HG03354 (cell line): ENCODE results near the gene CD3G.
"Not testable (repeated sequence)": the region's sequence is repeated elsewhere in the genome, so short reads cannot be mapped to it uniquely, and the experiment has no call there.

Experiments
- ATAC-seq: cut with Tn5 transposase; IDR thresholded peaks from one replicate; pipeline ENCODE4 v1.9.1; 2021; ENCODE audit warnings: mild to moderate bottlenecking; ENCODE audit not compliant: unreplicated experiment, poor library complexity, severe bottlenecking

The CD3G gene

DNA sequence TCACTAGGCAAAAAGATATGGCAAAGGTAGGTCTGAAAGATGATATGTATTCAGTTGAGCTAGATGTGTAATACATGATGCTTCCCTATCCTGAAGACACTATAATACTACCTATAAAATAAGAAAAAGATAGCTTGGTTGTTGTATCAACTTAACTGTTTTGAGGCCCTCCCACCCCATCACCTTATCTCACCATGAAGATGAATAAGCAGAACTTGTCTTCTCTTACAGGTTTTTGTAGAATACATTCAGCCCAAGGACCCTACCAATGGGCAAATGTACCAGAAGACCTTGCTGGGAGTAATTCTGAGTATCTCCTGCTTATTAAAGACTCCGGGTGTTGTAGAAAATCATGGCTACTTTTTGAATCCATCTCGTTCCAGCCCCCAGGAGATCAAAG, 29.1 kb downstream of the CD3G start:
- ATAC-seq: no peak

DNA sequence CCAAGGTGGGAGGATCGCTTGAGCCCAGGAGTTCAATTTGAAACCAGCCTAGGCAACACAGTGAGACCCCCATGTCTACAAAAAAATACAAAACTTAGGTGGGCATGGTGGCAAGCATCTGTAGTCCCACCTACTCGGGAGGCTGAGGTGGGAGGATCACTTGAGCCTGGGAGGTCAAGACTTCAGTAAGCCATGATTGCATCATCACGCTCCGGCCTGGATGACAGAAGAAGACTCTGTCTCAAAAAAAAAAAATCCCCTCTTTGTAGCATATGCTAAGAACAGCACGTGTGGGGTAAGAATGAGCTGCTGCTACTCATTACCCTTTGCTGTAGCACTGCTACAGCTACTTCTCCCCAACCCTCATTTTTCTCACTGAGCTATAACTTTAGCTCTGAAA, 29.7 kb downstream of the CD3G start:
- ATAC-seq: no peak

DNA sequence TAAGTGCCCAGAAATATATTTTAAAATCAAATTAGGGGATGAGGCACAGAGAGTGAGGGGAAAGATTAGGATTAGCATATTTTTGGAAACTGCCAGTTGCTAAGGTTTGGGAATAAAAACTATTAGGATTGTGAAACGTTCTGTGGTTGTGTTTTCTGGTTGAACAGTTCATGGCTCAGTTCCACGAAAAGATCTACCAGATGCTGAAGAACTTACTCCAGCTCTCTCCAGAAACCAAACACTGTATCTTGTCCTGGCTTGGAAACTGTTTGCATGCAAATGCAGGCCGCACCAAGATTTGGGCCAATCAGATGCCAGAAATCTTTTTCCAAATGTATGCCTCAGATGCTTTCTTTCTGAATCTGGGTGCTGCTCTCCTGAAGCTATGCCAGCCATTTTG, 30.6 kb downstream of the CD3G start:
- ATAC-seq: no peak

DNA sequence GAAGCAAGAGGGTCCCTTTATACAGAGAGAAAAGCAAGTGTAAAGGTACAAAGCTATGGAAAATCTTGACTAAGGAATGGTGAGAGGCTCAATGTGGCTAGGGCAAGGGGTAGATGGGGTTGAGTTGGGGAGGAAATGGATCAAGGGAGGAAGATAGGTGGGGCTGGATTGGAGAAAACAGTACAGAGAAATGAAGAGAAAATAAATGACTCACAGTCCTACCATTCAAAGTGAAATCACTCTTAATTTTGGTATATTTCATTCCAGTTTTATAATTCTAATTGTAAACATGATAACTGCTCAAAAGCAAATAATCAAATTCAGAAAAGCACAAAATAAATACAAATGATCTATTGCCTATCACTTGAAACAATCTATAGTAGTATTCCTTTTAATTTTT, 31.8 kb downstream of the CD3G start:
- no peak for ATAC-seq

DNA sequence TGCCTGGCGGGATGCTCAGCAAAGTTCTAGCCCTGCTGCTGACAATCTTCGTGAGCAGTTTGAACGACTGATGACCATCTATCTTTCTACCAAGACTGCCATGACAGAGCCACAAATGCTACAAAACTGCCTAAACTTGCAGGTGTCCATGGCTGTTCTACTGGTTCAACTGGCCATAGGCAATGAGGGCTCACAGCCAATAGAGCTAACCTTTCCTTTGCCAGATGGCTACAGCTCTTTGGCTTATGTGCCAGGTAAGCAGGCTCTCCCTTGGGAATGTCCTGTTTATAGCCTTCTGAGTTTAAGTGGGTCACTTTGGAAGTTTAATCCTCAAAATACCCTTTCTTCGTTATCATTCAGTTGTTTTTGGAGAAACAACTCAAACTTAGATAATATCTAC, 35.4 kb downstream of the CD3G start:
- ATAC-seq: no peak

DNA sequence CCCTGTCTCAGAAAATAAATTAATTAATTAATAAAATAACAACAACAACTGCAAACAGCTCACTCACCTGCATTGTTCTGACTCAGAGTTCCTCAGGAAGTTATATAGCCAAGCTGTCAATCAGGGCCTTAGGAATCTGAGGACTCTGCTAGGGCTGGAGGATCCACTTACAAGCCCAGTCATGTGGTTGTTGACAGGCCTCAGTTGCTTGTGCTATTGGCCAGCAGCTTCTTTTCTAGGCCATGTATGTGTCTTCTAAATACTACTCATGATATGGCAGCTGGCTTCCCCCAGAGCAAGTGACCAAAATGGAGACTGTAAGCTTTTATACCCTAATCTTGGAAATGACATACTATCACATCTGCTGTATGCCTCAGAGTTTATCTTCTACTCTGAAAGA, 36.4 kb downstream of the CD3G start:
- ATAC-seq: no peak

DNA sequence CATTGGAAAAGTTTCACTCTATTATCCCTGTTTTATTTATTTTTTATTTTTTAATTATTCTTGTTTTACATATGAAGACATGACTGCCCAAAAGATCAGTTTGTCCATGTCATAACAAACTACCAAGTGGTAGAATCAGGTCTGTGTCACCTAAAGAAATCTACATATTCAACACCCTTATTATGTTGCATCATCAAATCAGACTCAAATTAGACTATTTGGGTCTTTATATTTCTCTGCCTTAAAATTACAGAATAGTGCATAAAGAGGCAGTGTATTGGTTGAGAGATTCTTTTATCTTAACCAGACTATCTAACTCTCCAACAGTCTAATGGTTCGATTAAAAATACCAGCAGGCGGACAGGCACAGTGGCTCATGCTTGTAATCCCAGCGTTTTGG, 38.8 kb downstream of the CD3G start:
- ATAC-seq: no peak

DNA sequence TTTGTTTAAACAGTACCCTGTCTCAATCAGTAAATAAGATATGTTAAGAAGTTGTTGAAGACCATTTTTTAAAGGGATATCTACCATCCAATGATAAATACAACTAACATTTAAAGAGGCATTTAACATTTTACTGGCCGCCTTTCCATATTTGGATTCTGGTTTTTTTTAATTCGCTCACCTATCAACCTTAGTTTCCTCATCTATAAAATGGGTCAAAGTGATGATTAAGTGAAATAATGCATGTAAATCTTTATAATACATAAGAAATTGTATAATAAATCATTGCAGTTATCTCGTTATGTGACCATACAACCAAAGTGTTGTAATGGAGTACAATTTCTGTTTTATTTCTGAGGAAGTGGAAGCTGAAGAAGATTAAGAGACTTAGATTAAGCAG, 39.5 kb downstream of the CD3G start:
- no peak for ATAC-seq

DNA sequence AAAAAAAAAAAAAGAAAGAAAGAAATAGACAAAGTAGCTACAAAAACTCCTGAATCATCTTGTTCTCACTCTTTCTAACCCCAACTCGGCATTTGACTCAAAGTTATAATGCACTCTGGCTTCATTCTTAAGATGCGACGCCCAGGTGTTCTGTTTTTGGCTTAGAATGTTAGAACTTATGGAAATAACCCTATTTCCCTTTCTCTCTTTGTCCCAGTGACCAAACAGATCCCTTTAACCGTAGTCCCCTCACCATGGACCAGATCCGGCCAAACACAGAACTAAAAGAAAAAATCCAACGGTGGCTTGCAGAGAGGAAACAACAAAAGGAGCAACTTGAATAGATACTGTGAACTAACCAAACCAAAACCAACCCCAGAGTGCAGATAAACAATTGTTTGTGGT, 52.0 kb downstream of the CD3G start:
- no peak for ATAC-seq

DNA sequence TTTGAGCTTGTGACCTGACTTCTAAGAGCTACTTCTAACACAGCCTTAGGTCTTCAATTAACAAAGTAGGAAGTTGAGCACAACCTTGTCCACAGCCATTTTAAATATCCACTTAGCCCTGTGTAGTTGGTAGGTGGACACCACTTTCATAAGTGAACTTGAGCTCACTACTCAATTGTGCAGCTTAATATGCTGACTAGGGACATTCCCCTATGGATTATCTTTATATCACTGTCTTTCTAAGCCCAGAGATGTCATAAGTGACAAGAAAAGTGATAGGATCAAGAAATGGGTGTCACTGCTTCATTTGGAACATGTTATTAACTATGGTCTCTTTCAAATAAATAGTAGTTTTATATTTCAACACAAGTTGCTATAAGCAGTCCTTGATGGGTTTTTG, 53.3 kb downstream of the CD3G start:
- no peak for ATAC-seq

DNA sequence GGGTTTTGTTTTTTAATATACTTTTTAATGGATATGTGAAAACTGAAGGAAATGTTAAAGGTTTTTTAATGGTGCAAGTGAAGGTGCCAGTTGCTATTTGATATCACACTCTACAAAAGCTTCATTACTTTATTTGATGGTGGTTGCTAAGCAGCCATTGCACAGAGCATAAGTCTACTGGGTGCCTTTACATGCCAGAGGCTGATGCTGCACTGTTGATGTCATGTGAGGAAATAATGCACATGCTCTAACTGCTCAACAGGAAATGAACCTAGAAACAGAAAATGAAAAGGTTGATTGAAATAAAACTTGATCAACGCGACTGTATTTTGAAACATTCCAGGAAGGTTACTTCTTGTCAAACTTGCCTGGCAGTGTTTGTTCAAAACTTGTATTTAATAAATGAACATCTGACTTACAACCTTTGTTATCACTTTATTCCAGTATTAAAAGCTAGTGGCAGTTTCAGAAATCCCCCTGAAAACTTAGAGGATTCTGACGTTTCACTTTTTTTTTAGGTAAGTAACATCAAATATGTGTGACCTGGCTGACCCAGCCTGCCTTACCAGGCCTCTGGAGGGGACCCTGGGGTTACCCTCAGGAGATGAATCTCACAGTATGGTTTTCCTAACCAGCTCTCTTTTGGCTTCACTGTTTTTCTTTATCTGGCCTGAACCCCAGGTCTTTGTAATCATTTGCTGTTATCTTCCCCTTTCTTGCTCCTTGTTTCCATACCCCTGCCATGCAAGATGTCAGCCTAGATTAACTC, 54.8 kb downstream of the CD3G start:
- ATAC-seq: peak; percentile 57

DNA sequence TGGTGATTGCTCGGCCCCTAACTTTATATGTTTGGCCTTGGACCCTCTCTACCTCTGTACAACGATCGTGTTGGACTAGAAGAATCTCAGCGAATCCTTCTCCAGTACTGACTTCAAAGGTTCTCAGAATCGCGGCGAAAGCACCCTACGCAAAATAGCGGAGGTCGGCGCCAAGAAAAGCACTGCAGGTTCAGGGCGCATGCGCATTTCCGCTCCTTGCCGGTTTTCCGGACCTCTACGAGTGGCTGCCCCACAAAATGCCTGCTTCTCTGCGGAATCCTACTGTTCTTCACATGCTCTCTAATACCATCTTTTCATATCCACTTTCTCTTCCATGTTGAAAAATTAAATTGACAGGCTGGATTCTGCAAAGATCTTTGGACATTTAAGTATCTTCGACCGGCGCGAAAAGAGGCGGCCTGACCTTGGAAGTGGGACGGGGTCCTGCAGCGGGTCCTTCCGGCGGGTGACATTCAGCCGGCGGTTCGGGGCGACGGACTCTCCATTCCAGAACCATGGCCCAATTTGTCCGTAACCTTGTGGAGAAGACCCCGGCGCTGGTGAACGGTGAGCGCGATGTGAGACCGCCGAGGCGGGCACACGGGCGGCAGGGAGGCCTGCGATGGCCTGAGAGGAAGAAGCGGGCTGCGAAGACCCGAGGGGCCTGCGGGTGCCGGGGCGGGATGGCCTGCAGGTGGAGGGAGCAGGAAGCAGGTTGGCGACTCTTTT, 57.2 kb downstream of the CD3G start, which contains the start of gene ATP5MG:
ATP5MG (plus strand) TSS at position 456 of the 729 bp plus-strand sequence; CDS start at position 516, 60 bp downstream.
- peak; percentile 66 for ATAC-seq

DNA sequence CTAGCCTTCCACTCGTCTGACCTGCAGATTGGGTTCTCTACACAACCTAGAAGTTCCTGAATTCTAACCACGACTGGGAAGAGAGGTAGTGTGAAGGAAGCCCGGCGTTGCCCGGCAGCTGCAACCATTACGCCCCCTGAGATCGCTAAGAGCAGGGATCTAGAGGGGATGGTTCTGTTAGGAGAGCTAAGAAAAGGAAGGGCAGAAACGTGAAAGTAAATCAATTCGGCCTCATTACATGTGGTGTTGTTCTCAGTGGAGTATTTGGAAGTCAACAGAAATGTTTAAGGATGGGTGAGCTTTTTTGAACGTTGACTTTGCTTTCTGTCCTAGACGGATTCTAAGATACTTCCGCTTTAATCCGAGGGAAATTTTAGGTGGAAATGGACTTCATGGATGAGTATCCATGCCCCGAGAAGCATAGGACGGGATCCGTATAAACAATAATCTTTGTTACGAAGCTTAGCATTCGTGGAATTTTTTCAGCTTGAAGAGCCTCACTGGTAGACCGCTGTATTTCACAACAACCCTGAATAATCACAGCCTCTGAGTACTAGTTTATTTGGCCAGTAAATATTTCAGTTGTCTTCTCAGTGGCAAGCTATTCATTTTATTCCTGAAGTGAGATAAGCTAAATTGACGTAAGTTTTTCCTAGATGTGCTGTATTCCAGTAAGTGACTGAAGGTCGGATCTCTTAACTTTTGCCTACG, 57.9 kb downstream of the CD3G start:
- ATAC-seq: no peak

DNA sequence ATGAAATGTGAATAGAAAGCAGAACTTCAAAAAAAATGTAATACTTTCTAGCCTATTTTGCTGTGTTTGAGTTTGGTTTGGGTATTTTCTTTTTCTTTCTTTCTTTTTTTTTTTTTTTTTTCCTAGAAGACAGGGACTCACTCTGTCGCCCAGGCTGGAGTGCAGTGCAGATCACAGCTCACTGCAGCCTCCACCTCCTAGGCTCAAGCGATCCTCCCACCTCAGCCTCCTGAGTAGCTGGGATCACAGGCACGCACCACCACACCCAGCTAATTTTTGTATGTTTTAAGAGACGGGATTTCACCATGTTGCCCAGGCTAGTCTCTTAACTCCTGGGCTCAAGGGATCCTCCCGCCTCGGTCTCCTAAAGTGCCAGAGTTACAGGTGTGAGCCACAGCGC, 58.5 kb downstream of the CD3G start:
- not testable (repeated sequence) for ATAC-seq
